Central memory CD8-positive, alpha-beta T cell (primary cell): Measurements from ENCODE around the gene RGS14.
"Not testable (repeated sequence)": the region's sequence is repeated elsewhere in the genome, so short reads cannot be mapped to it uniquely, and the experiment has no call there.

Source experiments
- ATAC-seq: fragments of 150-1000 bp; cut with Tn5 transposase; replicated peaks from 2 replicates; pipeline ENCODE4 v1.10.0; 2022; ENCODE audit warnings: mild to moderate bottlenecking, moderate FRiP score, moderate number of reproducible peaks; ENCODE audit not compliant: poor library complexity, severe bottlenecking; ENCODE audit errors: extremely low read depth
- DNase-seq, 2 donors: peaks; one replicate each; pipeline ENCODE4 v3.0.0; 2021; ENCODE audit warnings: low spot score in 2 of 2
- H3K27ac Mint-ChIP-seq: one replicate; pipeline ENCODE4 v1.8.0; 2022; ENCODE audit warnings: low read depth, mild to moderate bottlenecking, moderate library complexity, mixed read lengths
- H3K27me3 Mint-ChIP-seq: one replicate; pipeline ENCODE4 v1.8.0; 2022; ENCODE audit warnings: mixed read lengths
- H3K36me3 Mint-ChIP-seq: one replicate; pipeline ENCODE4 v1.8.0; 2022; ENCODE audit warnings: mild to moderate bottlenecking, moderate library complexity, mixed read lengths; ENCODE audit not compliant: insufficient read depth
- H3K4me1 Mint-ChIP-seq: one replicate; pipeline ENCODE4 v1.8.0; 2022; ENCODE audit warnings: mixed read lengths
- H3K4me3 Mint-ChIP-seq: one replicate; pipeline ENCODE4 v1.8.0; 2022; ENCODE audit warnings: mild to moderate bottlenecking, moderate library complexity, mixed read lengths
- H3K9me3 Mint-ChIP-seq: one replicate; pipeline ENCODE4 v1.8.0; 2022; ENCODE audit warnings: mixed read lengths

The RGS14 gene

DNA sequence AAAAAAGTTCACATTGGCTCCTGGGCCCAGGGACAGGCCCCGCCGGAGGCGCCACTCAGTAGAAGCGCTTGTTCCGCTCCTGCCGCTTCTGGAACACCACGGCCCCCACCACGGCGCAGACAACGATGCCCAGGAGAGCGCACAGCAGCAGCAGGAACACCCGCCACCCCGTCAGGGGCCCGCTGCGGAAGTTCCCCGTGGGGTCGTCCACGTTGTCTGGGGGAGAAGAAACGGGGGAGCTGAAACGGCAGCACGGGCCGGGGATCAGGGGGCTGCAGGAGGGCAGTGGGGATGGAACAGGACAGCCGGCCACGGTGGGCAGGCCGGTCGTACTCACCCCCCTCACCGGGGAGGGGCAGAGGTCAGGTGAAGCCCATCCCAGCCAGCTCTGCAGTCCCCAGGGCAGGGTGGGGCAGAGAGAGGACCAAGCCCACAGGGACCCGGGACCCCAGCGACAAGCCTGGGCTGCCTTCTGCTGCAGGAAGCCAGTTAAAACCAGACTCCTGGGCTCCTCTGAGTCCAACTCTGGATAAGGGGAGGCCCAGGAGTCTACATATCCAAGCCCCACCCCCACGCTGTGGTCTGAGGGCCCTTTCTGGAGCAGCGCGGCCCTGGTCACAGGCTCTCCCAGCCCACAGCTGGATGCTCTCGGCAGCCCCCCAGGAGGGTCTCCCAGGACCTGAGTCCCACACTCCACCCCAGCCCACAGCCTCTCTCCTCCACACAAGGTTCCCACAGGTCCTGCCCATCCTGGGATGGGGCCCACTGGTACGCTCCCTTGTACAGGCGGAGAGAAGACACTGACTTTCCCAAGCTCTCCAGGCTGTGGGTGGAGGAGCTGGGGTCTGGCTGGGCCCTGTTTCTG lies 25.5 kb upstream of the RGS14 start:
- H3K36me3 Mint-ChIP-seq: peaks cover 38% of the 10 kb centered on the region
- H3K4me3 Mint-ChIP-seq: no peak overlapping the region
- DNase-seq: no peak
- peaks cover 34% of the 10 kb centered on the region for H3K4me1 Mint-ChIP-seq
- no peaks in the 10 kb centered on the region for H3K27me3 Mint-ChIP-seq
- no peak for ATAC-seq
- no peaks in the 10 kb centered on the region for H3K9me3 Mint-ChIP-seq
- H3K27ac Mint-ChIP-seq: peak overlapping the region; percentile 53

DNA sequence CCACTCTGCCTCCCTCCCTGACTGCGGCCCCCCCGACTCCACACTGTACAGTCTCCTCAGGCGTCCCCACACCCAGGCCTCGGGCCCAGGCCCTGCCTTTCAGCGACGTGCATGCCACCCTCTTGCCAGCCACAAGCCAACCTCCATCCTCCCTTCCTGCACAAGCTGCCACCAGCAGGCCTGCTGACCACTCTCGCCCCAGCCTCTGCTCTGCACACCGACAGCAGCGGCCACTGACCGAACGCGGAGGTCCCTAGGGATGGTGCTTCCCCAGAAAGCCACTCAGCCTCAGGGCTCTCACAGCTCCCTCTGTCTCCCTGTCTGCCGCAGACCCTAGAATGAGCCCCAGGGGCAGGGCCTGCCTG lies 24.8 kb upstream of the RGS14 start:
- DNase-seq: no peak
- H3K4me1 Mint-ChIP-seq: peaks cover 29% of the 10 kb centered on the region
- ATAC-seq: no peak
- no peaks in the 10 kb centered on the region for H3K9me3 Mint-ChIP-seq
- H3K27me3 Mint-ChIP-seq: no peaks in the 10 kb centered on the region
- peak overlapping the region; percentile 53 for H3K27ac Mint-ChIP-seq
- no peak overlapping the region for H3K4me3 Mint-ChIP-seq
- peaks cover 36% of the 10 kb centered on the region for H3K36me3 Mint-ChIP-seq

DNA sequence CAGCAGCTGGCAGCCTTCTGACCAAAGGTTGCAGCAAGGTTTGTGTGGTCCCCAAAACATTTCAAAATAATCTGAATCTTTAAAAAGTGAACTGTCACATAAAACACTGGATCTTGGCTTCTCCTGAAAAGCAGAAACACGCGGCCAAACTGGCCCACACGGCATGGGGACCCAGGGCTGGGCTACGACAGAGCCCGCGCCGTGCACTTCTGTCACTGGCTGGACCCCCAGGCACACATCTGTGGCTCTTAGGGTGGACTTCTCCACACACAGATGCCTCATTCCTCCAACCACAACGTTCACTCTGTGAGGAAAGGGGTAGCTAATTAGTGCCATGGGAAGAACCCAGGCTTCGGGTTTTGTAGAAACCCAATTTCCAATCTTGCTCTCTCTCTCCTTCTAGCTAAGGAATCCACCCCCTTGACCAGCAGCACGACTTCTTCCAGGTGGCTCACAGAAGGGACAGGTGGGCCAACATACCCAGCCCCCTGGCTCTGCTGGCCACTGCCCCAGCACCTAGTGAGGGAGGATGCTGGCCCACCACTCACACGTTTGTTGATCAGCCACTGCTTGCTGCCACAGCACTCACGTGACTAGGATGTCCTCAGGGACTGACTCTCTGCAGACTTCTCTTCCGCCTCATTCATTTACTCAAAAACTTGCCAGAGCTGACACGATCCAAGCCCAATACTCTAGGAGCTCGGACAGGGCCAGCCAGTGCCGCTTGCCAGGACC lies 24.1 kb upstream of the RGS14 start:
- DNase-seq (no peak), ATAC-seq (no peak)
- Mint-ChIP-seq H3K9me3 (no peaks in the 10 kb centered on the region), H3K36me3 (peaks cover 34% of the 10 kb centered on the region), H3K4me1 (peaks cover 28% of the 10 kb centered on the region), H3K4me3 (no peak overlapping the region), H3K27me3 (no peaks in the 10 kb centered on the region), H3K27ac (no peak overlapping the region)

DNA sequence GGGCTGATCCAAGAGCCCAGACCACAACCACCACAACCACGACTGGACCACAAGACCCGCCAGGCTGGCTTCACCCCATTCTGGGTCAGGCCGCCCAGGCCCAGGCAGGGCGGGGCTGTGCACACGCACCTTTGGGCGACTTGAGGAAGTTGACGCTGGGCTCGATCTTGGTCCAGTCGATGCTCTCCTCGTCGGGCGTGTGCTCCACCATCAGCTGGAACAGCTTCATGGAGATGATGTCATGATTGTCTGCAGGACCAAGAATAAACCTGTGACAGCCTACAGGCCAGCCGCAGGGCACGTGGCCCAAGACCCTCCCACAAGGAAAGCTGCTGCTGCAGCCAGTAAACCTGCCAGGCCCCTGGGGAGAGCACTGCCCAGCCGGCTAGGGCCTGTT lies 23.6 kb upstream of the RGS14 start:
- no peak for ATAC-seq
- peaks cover 32% of the 10 kb centered on the region for H3K36me3 Mint-ChIP-seq
- H3K9me3 Mint-ChIP-seq: no peaks in the 10 kb centered on the region
- peaks cover 33% of the 10 kb centered on the region for H3K4me1 Mint-ChIP-seq
- DNase-seq: no peak
- no peaks in the 10 kb centered on the region for H3K27me3 Mint-ChIP-seq
- no peak overlapping the region for H3K4me3 Mint-ChIP-seq
- no peak overlapping the region for H3K27ac Mint-ChIP-seq

DNA sequence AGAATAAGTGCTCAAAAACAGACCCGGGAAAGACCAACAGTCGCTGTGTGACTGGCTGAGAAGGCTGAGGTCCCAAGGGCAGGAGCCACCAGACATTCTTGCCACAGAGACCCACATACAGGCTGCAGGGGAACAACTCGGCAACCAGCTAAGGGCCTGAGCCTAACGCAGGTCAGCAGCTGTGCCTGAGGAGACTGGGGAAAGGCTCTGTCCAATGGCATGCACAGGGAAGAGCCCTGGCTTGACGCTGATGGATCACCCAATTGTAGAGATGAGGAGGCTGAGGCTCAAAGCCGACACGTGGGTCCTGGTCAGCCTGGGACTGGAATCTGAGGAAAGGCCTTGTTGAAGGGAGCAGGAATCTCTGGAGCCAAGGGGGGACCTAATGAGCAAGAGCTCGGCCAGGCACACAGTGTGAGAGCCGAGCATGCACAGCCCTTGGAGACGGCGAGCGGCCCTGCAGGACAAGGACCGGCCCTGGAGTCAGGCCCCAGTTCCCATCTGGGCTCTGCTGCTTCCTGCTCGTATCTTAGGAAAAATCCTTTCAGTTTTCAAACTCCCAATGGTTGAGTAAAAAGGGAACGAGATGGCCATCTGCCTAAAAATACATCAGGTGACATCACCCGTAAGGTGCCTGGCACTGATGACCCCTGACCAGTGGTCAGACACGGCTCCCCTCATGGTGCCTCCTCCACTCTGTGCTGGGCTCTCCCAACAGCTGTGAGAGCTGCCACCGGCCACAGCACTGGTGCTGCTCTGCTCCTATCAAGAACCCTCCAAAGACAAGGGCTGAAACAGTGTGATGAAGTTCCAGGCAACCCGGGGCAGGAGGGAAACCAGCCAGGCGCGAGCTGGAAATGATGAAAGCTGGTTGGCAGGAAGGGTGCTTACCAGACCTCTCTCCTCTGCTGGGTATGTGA lies 22.7 kb upstream of the RGS14 start:
- Mint-ChIP-seq H3K27ac (no peak overlapping the region), H3K4me3 (no peak overlapping the region), H3K36me3 (peaks cover 37% of the 10 kb centered on the region), H3K27me3 (no peaks in the 10 kb centered on the region), H3K9me3 (no peaks in the 10 kb centered on the region), H3K4me1 (peaks cover 42% of the 10 kb centered on the region)
- no peak for ATAC-seq
- DNase-seq: no peak

DNA sequence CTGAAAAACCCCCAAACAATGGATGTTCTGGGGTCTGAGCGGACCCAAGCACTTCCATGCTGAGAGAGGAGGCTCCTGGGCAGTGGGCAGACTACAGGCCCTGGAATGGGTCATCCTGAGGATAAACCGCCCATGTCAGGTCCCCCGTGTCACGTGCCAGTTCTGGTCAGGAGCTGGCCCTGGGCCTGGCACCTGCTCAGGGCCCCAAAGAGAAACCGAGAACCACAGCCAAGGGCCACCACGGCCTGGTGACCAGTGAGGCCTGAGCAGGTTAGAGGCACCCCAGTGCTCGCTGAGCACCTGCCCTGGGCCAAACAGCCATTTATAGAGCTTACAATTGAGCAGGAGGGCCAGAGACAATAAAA lies 22.0 kb upstream of the RGS14 start:
- H3K9me3 Mint-ChIP-seq: no peaks in the 10 kb centered on the region
- H3K4me1 Mint-ChIP-seq: peaks cover 39% of the 10 kb centered on the region
- ATAC-seq (no peak), DNase-seq (no peak)
- no peak overlapping the region for H3K27ac Mint-ChIP-seq
- H3K36me3 Mint-ChIP-seq: peaks cover 36% of the 10 kb centered on the region
- no peaks in the 10 kb centered on the region for H3K27me3 Mint-ChIP-seq
- H3K4me3 Mint-ChIP-seq: no peak overlapping the region

DNA sequence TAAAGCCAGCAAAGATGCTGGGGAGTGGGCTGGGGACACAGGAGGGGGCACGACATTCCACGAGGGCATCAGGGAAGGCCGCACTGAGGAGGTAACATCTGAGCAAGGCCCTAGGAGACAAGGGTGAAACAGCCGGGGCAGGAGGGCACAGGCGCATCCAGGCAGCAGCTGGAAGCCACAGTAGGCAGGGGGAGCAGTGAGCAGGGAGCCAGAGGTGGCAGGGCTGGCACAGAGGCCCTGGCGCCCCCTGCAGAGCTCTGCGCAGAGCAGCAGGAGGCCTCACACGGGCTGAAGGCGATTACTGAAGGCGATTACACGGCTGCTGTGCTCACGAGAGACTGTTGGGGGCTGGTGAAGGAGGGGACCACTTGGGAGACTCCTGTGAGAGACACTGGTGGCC lies 21.6 kb upstream of the RGS14 start:
- no peaks in the 10 kb centered on the region for H3K27me3 Mint-ChIP-seq
- peak overlapping the region; percentile 65 for H3K27ac Mint-ChIP-seq
- DNase-seq (no peak), ATAC-seq (no peak)
- peaks cover 34% of the 10 kb centered on the region for H3K4me1 Mint-ChIP-seq
- H3K36me3 Mint-ChIP-seq: peaks cover 36% of the 10 kb centered on the region
- no peaks in the 10 kb centered on the region for H3K9me3 Mint-ChIP-seq
- H3K4me3 Mint-ChIP-seq: peak overlapping the region; percentile 6

DNA sequence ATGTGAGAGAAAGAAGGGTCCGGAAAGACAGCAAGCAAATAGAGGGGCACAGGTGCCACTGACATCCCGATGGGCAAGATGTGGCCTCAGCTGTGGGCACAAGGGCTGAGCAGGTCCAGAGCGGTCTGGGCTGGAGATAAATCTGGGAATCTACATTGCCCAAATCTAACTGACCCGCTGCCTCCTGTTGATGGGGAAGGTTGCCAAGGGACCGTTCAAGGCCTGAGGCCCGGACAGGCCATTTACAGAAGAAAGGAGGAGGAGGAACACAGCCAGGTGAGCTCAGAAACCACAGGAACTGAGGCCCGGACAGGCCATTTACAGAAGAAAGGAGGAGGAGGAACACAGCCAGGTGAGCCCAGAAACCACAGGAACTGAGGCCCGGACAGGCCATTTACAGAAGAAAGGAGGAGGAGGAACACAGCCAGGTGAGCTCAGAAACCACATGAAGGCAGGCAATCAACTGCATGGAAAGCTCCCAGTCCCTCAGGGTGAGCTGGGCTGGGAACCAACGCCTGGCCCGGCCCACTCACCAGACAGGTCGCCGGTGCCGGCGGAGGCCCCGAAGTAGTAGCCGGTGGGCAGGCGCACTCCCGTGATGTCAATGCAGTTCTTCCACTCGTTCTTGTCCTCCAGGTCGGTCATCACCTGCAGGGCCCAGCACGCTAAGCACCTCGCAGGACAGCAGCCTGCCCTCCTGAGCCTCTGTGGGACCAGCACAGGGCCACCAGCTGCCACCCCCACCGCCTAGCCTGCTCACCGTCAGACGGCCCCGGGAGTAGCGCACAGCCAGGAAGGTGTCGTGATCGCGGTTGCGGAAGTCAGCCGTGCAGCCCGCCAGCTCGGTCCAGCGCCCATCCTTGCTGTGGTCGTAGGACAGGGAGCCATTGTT lies 20.9 kb upstream of the RGS14 start:
- no peak for ATAC-seq
- DNase-seq: no peak
- Mint-ChIP-seq H3K4me3 (peak overlapping the region; percentile 6), H3K9me3 (no peaks in the 10 kb centered on the region), H3K27ac (peak overlapping the region; percentile 65), H3K36me3 (peaks cover 37% of the 10 kb centered on the region), H3K4me1 (peaks cover 37% of the 10 kb centered on the region), H3K27me3 (no peaks in the 10 kb centered on the region)

DNA sequence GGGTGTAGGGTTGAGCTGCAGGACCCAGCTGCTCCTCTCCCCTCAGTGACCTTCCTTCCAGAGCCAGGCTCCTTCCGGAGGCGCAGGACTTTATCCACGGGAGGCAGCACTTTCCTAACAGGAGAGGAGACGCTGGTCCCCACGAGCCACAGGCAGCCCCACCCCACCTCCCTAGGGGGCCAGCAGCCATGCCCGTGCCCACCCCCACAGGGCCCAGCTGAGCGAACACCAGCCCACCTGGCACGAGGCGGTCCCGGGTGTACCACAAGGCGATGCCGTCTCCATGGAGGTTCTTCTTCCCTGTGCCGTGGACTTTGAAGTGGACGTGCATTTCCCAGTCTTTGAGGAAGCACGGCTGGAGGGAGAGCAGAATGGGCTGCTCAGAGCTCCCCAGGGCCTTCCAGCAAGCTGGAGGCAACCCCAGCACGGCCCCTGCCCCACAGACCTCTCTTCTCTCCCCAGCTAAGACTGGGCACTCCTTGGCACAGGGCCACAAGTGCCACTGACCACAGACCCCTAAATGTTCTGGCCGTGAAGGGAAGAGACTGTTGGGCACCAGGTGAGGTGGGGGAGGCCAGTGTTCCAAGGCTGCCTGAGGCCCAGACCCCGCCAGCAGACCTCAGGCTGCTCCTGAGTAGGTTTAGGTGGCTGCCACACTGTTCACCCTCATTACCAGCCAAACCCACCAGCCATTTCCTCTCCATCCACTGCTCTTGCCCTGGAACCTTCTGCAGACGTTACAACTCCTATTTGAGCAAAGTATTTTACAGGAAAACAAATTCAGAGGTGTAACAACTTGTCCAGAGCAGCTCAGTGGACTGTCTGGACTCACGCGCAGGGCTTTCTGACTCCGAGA lies 19.2 kb upstream of the RGS14 start:
- peak overlapping the region; percentile 18 for H3K4me3 Mint-ChIP-seq
- H3K27ac Mint-ChIP-seq: peak overlapping the region; percentile 69
- ATAC-seq (no peak), DNase-seq (no peak)
- peaks cover 39% of the 10 kb centered on the region for H3K36me3 Mint-ChIP-seq
- H3K9me3 Mint-ChIP-seq: no peaks in the 10 kb centered on the region
- H3K27me3 Mint-ChIP-seq: no peaks in the 10 kb centered on the region
- H3K4me1 Mint-ChIP-seq: peaks cover 41% of the 10 kb centered on the region

DNA sequence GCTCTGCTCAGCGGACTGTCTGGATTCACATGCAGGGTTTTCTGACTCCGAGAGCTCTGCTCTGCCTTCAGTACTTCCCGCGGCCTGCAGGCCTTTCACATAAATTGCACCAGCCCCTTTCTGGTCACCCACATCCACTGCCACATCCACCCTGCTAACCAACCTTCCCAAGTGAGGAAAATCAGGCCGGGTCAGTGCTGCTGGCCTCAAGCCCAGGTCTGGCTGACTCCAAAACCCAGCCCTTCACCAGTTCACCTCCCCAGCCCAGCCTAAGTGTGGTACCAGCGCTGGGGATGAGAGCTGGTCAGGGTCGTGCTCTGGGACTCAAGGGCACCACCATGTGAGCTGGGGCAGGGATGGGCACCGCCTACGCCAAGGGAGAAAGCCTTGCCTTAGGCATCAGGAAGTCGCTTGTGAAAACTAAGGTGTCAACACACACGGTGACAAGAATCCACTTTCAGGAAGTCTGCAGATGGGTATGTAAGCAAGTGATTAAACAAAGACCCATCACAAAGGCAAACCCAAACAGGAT lies 18.6 kb upstream of the RGS14 start:
- Mint-ChIP-seq H3K36me3 (peaks cover 39% of the 10 kb centered on the region), H3K4me3 (peak overlapping the region; percentile 18), H3K9me3 (no peaks in the 10 kb centered on the region), H3K27ac (peak overlapping the region; percentile 69), H3K27me3 (no peaks in the 10 kb centered on the region), H3K4me1 (peaks cover 40% of the 10 kb centered on the region)
- DNase-seq (no peak), ATAC-seq (peak; percentile 46)

DNA sequence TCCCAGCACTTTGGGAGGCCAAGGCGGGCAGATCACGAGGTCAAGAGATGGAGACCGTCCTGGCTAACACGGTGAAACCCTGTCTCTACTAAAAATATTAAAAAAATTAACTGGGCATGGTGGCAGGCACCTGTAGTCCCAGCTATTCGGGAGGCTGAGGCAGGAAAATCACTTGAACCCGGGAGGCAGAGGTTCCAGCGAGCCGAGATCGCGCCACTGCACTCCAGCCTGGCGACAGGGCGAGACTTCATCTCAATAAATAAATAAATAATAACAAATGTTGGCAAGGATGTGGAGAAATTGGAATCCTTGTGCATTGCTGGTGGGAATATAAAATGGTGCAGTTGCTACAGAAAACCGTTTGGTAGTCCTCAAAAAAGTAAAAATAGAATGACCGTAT lies 14.7 kb upstream of the RGS14 start:
- ATAC-seq, DNase-seq, H3K27ac Mint-ChIP-seq, H3K4me3 Mint-ChIP-seq, H3K9me3 Mint-ChIP-seq, H3K27me3 Mint-ChIP-seq: not testable (repeated sequence)
- Mint-ChIP-seq H3K4me1 (peaks cover 40% of the 10 kb centered on the region), H3K36me3 (peaks cover 28% of the 10 kb centered on the region)
